ENCODE data around the gene ZBTB46. TPM values are rescaled to one million over a fixed set of nuclear protein-coding genes. Genes with fewer than 3 reads are reported as not detected.

ZBTB46 gene
- total RNA-seq, 1 experiment from 2014 or later = 27.1 TPM

GRCh38 chr20:63861981-63862901 lies 31.2 kb upstream of the ZBTB46 start:
- no peak for DNase-seq
- Histone ChIP-seq H3K23me2 (ENCODE audit: insufficient read length, low read depth, low read length, poor library complexity, severe bottlenecking) (peaks cover 3% of the 10 kb centered on the region), H3K9ac (ENCODE audit: extremely low read depth, insufficient read length, low read length) (no peak overlapping the region), H2BK15ac (ENCODE audit: low read depth, low read length) (no peak overlapping the region), H4K8ac (replicated peaks; ENCODE audit: insufficient read length, low read depth, low read length) (no peak overlapping the region), H3K27me3 (ENCODE audit: insufficient read depth, low read length) (no peaks in the 10 kb centered on the region), H3K18ac (ENCODE audit: insufficient read length, low read depth, low read length) (no peak overlapping the region), H3K79me2 (ENCODE audit: insufficient read depth, low read length) (peaks cover 2% of the 10 kb centered on the region; the same call in 1 of the 2 replicates), H3K4me2 (ENCODE audit: insufficient read depth, insufficient read length, low read length) (no peak overlapping the region), H3K4ac (ENCODE audit: low read depth, low read length) (no peak overlapping the region), H3K27ac (ENCODE audit: insufficient read length, low read depth, low read length) (no peak overlapping the region), H3K9me3 (ENCODE audit: control insufficient read depth, low read depth, low read length) (no peaks in the 10 kb centered on the region), H3K23ac (ENCODE audit: insufficient read length, low read depth, low read length) (no peak overlapping the region), H3K56ac (ENCODE audit: insufficient read length, low read depth, low read length) (no peak overlapping the region), H4K91ac (ENCODE audit: insufficient read length, low read depth, low read length) (no peak overlapping the region), H2AFZ (ENCODE audit: low read length) (no peak overlapping the region), H2BK5ac (ENCODE audit: insufficient read length, low read length) (no peak overlapping the region), H4K20me1 (ENCODE audit: control insufficient read depth, insufficient read depth, insufficient read length) (no peaks in the 10 kb centered on the region), H3K4me1 (ENCODE audit: insufficient read depth, low read length) (peaks cover 2% of the 10 kb centered on the region; the same call in 1 of the 2 replicates), H2BK120ac (ENCODE audit: low read depth, low read length, poor library complexity, severe bottlenecking) (no peak overlapping the region), H3T11ph (ENCODE audit: low read length) (no peak overlapping the region), H2AK5ac (ENCODE audit: insufficient read length, low read length) (no peak overlapping the region), H3K14ac (ENCODE audit: insufficient read depth, low read length) (no peak overlapping the region), H2BK12ac (ENCODE audit: insufficient read length, low read depth, low read length) (no peak overlapping the region), H3K79me1 (ENCODE audit: insufficient read depth, low read depth, low read length, poor library complexity, severe bottlenecking) (no peaks in the 10 kb centered on the region), H2BK20ac (ENCODE audit: low read depth, low read length, poor library complexity, severe bottlenecking) (no peak overlapping the region), H4K5ac (ENCODE audit: insufficient read length, low read depth, low read length) (no peak overlapping the region)
- TF ChIP-seq, protein P1, sequence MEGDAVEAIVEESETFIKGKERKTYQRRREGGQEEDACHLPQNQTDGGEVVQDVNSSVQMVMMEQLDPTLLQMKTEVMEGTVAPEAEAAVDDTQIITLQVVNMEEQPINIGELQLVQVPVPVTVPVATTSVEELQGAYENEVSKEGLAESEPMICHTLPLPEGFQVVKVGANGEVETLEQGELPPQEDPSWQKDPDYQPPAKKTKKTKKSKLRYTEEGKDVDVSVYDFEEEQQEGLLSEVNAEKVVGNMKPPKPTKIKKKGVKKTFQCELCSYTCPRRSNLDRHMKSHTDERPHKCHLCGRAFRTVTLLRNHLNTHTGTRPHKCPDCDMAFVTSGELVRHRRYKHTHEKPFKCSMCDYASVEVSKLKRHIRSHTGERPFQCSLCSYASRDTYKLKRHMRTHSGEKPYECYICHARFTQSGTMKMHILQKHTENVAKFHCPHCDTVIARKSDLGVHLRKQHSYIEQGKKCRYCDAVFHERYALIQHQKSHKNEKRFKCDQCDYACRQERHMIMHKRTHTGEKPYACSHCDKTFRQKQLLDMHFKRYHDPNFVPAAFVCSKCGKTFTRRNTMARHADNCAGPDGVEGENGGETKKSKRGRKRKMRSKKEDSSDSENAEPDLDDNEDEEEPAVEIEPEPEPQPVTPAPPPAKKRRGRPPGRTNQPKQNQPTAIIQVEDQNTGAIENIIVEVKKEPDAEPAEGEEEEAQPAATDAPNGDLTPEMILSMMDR (conservative IDR thresholded peaks at IDR 0.05) = no peak
- peaks cover 0 to 14% (median 9%) of the 10 kb centered on the region in 3 experiments; a peak in 6 of 7 replicates for H3K36me3 Mint-ChIP-seq (ENCODE audit: insufficient read depth in 1 of 3, low read depth in 3 of 3)
- no peak overlapping the region for H3K27ac Mint-ChIP-seq
- no peaks in the 10 kb centered on the region for H3K27me3 Mint-ChIP-seq (ENCODE audit: low read depth)
- no CpG with 5 or more reads among the region's 95 CpGs for WGBS (ENCODE audit: extremely low coverage, insufficient read length, low lambda C conversion rate)
- H3K9me3 Mint-ChIP-seq = 0 out of 5 replicates have a peak, but pooled peaks cover 0 to 2% of the 10 kb centered on the region in 2 experiments
- peaks cover 35 to 47% of the 10 kb centered on the region in 2 experiments for H3K4me1 Mint-ChIP-seq
- no peak overlapping the region for H3K4me3 Mint-ChIP-seq
